ENCODE measurements around the gene NAV3. TPM values are rescaled to one million over a fixed set of nuclear protein-coding genes. Genes with fewer than 3 reads are reported as not detected.

The NAV3 gene
- total and polyA plus RNA-seq, 2 of the 4 experiments (the other 2 are of a cell fraction) = 25.5 to 106 TPM

GRCh38 chr12:78028426-78028825 lies 197.7 kb downstream of the NAV3 start:
- no TSS peak for BruUV-seq (replicated peaks)
- in situ Hi-C loops (cut with MboI; ENCODE audit: low sequenced_read_pairs) (no loop called here), intact Hi-C loops (cut with micrococcal nuclease) (loop anchor here (10.0 kb wide), 1 partner anchor 866 kb away; no protein-coding TSS in a partner anchor), dilution Hi-C loops (cut with HindIII; ENCODE audit: low sequenced_read_pairs, unreplicated experiment) (no loop called here)
- no peak overlapping the region for H3K27ac ChIP-seq (ENCODE audit: insufficient read depth, low read length)
- H3K4me3 ChIP-seq (ENCODE audit: insufficient read depth, low read depth, low read length) = no peak overlapping the region
- H4K91ac ChIP-seq (ENCODE audit: insufficient read depth, low read depth, low read length) = no peak overlapping the region
- TF ChIP-seq SMC3 (IDR thresholded peaks at IDR 0.05; ENCODE audit: low read depth, low read length) (no peak), RAD21 (IDR thresholded peaks at IDR 0.05; ENCODE audit: low read length) (no peak), CTCF (conservative IDR thresholded peaks at IDR 0.05; ENCODE audit: low read depth, low read length) (no peak), BHLHE40 (IDR thresholded peaks at IDR 0.05; ENCODE audit: low read depth, low read length) (no peak), FOS (IDR thresholded peaks at IDR 0.05; ENCODE audit: low read depth, low read length) (no peak), RCOR1 (IDR thresholded peaks at IDR 0.05; ENCODE audit: insufficient replicate concordance, low read length) (no peak), ELK1 (IDR thresholded peaks at IDR 0.05; ENCODE audit: borderline replicate concordance, low read depth, low read length) (no peak), MAFK (IDR thresholded peaks at IDR 0.05; ENCODE audit: low read depth, low read length) (no peak), CHD1 (IDR thresholded peaks at IDR 0.05; ENCODE audit: low read depth, low read length) (no peak), POLR2A (IDR thresholded peaks at IDR 0.05; ENCODE audit: low read depth, low read length) (no peak), MAZ (IDR thresholded peaks at IDR 0.05; ENCODE audit: borderline replicate concordance, low read depth, low read length) (no peak), NFE2L2 (IDR thresholded peaks at IDR 0.05; ENCODE audit: low read depth, low read length) (no peak), CEBPB (IDR thresholded peaks at IDR 0.05; ENCODE audit: low read depth, low read length) (no peak), USF2 (IDR thresholded peaks at IDR 0.05; ENCODE audit: low read depth, low read length) (no peak), MXI1 (IDR thresholded peaks at IDR 0.05; ENCODE audit: borderline replicate concordance, low read depth, low read length) (no peak), RFX5 (IDR thresholded peaks at IDR 0.05; ENCODE audit: low read depth, low read length) (no peak)
- no peak overlapping the region for H2BK15ac ChIP-seq (ENCODE audit: low read depth, low read length)
- no peak overlapping the region for H3K23ac ChIP-seq (ENCODE audit: low read depth, low read length)
- H2BK120ac ChIP-seq (ENCODE audit: low read depth, low read length) = no peak overlapping the region
- no peak overlapping the region for H3K56ac ChIP-seq (ENCODE audit: extremely low read depth, insufficient read depth, low read length)
- no peak overlapping the region for H3K4ac ChIP-seq (ENCODE audit: low read depth, low read length)
- H3K4me2 ChIP-seq (ENCODE audit: low read depth, low read length) = no peak overlapping the region
- H3K27me3 ChIP-seq (ENCODE audit: control insufficient read depth, insufficient read depth, low read length) = no peaks in the 10 kb centered on the region
- H3K18ac ChIP-seq (ENCODE audit: low read depth, low read length) = no peak overlapping the region
- DNase-seq = no peak
- H2AFZ ChIP-seq (replicated peaks; ENCODE audit: low read length, poor library complexity) = no peak overlapping the region
- no peak overlapping the region for H2BK20ac ChIP-seq (ENCODE audit: low read depth, low read length)
- no peak overlapping the region for H4K8ac ChIP-seq (ENCODE audit: low read depth in 2 of 2, low read length in 2 of 2)
- H3K9me1 ChIP-seq (ENCODE audit: insufficient read depth, low read length) = no peaks in the 10 kb centered on the region
- no peak overlapping the region for H2AK9ac ChIP-seq (replicated peaks; ENCODE audit: low read depth, low read length, poor library complexity)
- POLR2A ChIA-PET (ENCODE audit: unreplicated experiment) = no interaction called here
- H3K9me3 ChIP-seq (ENCODE audit: control insufficient read depth, insufficient read depth, low read length) = no peaks in the 10 kb centered on the region
- no peak overlapping the region for H2AK5ac ChIP-seq (ENCODE audit: low read depth, low read length)
- H3K9ac ChIP-seq (ENCODE audit: low read depth, low read length) = no peak overlapping the region
- WGBS, 2 experiments (ENCODE audit: extremely low coverage in 2 of 2, insufficient read length in 1 of 2) = no CpG with 5 or more reads among the region's 1 CpG
- no peaks in the 10 kb centered on the region for H4K20me1 ChIP-seq (ENCODE audit: insufficient read depth, low read length)
- no peak overlapping the region for H2BK5ac ChIP-seq (ENCODE audit: low read depth, low read length, poor library complexity, severe bottlenecking)
- H4K5ac ChIP-seq (ENCODE audit: low read depth, low read length) = no peak overlapping the region
- H3K79me1 ChIP-seq (ENCODE audit: low read depth in 1 of 2, low read length in 2 of 2) = peaks cover 12 to 24% of the 10 kb centered on the region in 2 experiments
- peaks cover 3% of the 10 kb centered on the region; the same call in 1 of the 2 replicates for H3K36me3 ChIP-seq (ENCODE audit: control insufficient read depth, insufficient read depth, low read length)
- no peak for ATAC-seq (ENCODE audit: low read depth)
- no peak overlapping the region for H3K14ac ChIP-seq (replicated peaks; ENCODE audit: low read depth, low read length)
- H3K4me1 ChIP-seq (ENCODE audit: control insufficient read depth, insufficient read depth, low read length) = peaks cover under 1% of the 10 kb centered on the region; the same call in 1 of the 2 replicates
- CTCF ChIA-PET = no interaction called here

Data from IMR-90 (cell line).